ENCODE data around the gene ATP2B2.

The ATP2B2 gene

GRCh38 chr3:10288575-10288960 lies 216.8 kb downstream of the ATP2B2 start:
- no peak for DNase-seq (ENCODE audit: low read depth, low spot score)
- no peak overlapping the region for H3K4me3 ChIP-seq (ENCODE audit: low read length)

- no peak for DNase-seq (ENCODE audit: low read depth, low spot score)
- H3K4me3 ChIP-seq (ENCODE audit: low read length): no peak overlapping the region
These were observed 217.3 kb downstream of the ATP2B2 start for GRCh38 chr3:10287936-10288574.

GRCh38 chr3:10286596-10287295 lies 218.6 kb downstream of the ATP2B2 start:
- DNase-seq (ENCODE audit: low read depth, low spot score): peak; percentile 52
- no peak overlapping the region for H3K4me3 ChIP-seq (ENCODE audit: low read length)

DNA sequence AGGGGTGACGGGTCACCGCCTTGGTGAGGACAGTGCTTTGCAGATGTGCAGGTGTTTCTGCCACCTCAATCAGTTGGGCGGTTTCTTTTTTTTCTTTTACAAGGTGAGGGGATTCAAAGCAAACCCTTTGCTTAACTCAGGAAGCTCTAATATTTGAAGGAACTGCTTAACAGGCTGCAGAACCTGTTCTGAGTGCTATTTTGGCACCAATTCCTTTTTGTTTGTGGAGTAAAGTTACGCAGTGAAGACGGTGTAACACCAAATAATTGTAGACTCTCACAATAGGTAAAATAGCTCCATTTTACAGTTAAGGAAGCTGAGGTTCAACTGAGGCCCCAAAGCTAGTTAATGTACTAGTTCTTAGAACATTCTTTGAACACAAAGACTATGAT lies 219.3 kb downstream of the ATP2B2 start:
- no peak for DNase-seq (ENCODE audit: low read depth, low spot score)
- H3K4me3 ChIP-seq (ENCODE audit: low read length): no peak overlapping the region

- H3K4me3 ChIP-seq (ENCODE audit: low read length): no peak overlapping the region
- DNase-seq (ENCODE audit: low read depth, low spot score): no peak
These were observed 219.9 kb downstream of the ATP2B2 start for GRCh38 chr3:10285272-10286132.

GRCh38 chr3:10284496-10284895 lies 220.9 kb downstream of the ATP2B2 start:
- no peak overlapping the region for H3K4me3 ChIP-seq (ENCODE audit: low read length)
- no peak for DNase-seq (ENCODE audit: low read depth, low spot score)

- no peak overlapping the region for H3K4me3 ChIP-seq (ENCODE audit: low read length)
- DNase-seq (ENCODE audit: low read depth, low spot score): no peak
These were observed 221.7 kb downstream of the ATP2B2 start for GRCh38 chr3:10283638-10284037.

- no peak overlapping the region for H3K4me3 ChIP-seq (ENCODE audit: low read length)
- DNase-seq (ENCODE audit: low read depth, low spot score): no peak
These were observed 223.4 kb downstream of the ATP2B2 start for GRCh38 chr3:10281951-10282350.

GRCh38 chr3:10280571-10280970 lies 224.8 kb downstream of the ATP2B2 start:
- no peak overlapping the region for H3K4me3 ChIP-seq (ENCODE audit: low read length)
- DNase-seq (ENCODE audit: low read depth, low spot score): no peak

DNA sequence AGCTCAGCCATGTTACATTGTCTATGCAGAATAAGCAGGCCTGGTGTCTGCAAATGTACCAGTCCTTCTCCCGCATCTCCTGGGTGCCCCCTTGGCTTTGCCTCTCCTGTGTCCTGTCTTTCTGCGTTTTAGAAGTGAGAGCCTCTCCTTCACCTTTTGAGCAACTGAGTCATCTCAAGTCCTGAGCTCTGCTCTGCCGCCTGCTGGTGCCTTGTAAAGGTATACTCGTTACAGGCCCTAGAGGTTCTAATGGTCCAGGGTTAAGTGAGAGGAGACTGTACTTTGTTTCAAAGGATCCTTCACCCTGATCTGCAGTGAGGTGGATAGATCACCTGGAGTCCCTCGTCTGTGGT lies 225.2 kb downstream of the ATP2B2 start:
- H3K4me3 ChIP-seq (ENCODE audit: low read length): no peak overlapping the region
- no peak for DNase-seq (ENCODE audit: low read depth, low spot score)

- H3K4me3 ChIP-seq (ENCODE audit: low read length): no peak overlapping the region
- DNase-seq (ENCODE audit: low read depth, low spot score): no peak
These were observed 225.8 kb downstream of the ATP2B2 start for GRCh38 chr3:10279384-10280176.

DNA sequence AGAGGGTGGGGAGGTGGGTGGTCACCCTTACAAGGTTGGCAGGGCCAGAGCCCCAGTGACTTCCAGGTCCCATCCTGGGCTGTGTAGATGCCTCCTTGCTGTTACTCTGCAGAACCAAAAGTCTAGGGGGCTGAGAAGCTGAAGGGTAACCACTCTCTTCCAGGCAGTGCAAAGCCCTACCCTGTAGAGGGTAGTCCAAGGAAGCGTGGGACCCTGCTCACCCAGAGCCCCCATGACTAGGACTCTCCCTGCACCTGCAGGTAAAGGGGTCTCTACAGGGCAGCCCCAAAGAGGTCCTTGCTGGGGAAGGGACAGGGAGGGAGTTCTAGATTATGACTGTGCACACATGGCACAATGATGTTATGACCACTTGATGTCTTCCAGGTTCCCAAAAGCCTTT lies 226.9 kb downstream of the ATP2B2 start:
- DNase-seq (ENCODE audit: low read depth, low spot score): no peak
- no peak overlapping the region for H3K4me3 ChIP-seq (ENCODE audit: low read length)

- H3K4me3 ChIP-seq (ENCODE audit: low read length): no peak overlapping the region
- no peak for DNase-seq (ENCODE audit: low read depth, low spot score)
These were observed 228.2 kb downstream of the ATP2B2 start for GRCh38 chr3:10277115-10277625.

DNA sequence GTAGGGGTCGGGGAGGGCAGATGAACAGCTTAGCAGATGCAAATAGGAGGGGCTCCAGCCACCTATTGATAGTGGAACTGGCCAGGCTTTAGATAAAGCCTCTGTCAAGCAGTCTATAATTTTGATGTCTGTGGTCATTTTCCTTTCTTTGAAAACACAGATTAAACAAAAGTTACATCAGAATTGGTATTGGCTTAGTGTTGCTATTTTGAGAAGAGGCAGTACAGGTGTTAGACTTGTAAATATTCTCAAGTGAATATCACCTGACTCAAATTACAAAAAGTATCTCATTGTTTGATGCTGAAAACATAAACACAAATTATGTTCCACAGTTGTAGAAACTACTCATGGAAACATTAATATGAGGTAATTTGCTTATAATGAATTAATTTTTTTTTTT lies 230.8 kb downstream of the ATP2B2 start:
- H3K4me3 ChIP-seq (ENCODE audit: low read length): no peak overlapping the region
- no peak for DNase-seq (ENCODE audit: low read depth, low spot score)
